Measurements from ENCODE around the gene MOB3C. TPM values are rescaled to one million over a fixed set of nuclear protein-coding genes. Genes with fewer than 3 reads are reported as not detected.

The MOB3C gene
- total RNA-seq, 1 donor from 2014 or later, result 33.9 TPM

- no peaks in the 10 kb centered on the region for H3K27me3 ChIP-seq
- no peaks in the 10 kb centered on the region for H3K4me1 ChIP-seq
- intact Hi-C loops (cut with DNase I), result no loop called here
- peaks cover 0 to 53% of the 10 kb centered on the region in 2 donors for H3K36me3 ChIP-seq
- no peaks in the 10 kb centered on the region for H3K9me3 ChIP-seq
- H3K27ac ChIP-seq, result no peak overlapping the region
- TF ChIP-seq CTCF (IDR thresholded peaks at IDR 0.05) (no peak), POLR2AphosphoS5 (IDR thresholded peaks at IDR 0.05; ENCODE audit: insufficient read depth in 1 of 2, low read depth in 1 of 2) (no peak), POLR2A (IDR thresholded peaks at IDR 0.05) (no peak)
- no peak overlapping the region for H3K4me3 ChIP-seq
- no peak for DNase-seq (ENCODE audit: extremely low spot score in 2 of 2)
Observed at GRCh38 chr1:46585312-46585938, 31.2 kb downstream of the MOB3C start.

GRCh38 chr1:46583494-46583893, 33.1 kb downstream of the MOB3C start:
- H3K27me3 ChIP-seq, result no peaks in the 10 kb centered on the region
- H3K4me3 ChIP-seq, result no peak overlapping the region
- peaks cover 0 to 54% of the 10 kb centered on the region in 2 donors for H3K36me3 ChIP-seq
- H3K27ac ChIP-seq, result no peak overlapping the region
- no peaks in the 10 kb centered on the region for H3K4me1 ChIP-seq
- H3K9me3 ChIP-seq, result no peaks in the 10 kb centered on the region
- TF ChIP-seq POLR2AphosphoS5 (IDR thresholded peaks at IDR 0.05; ENCODE audit: insufficient read depth in 1 of 2, low read depth in 1 of 2), result no peak
- no peak for TF ChIP-seq POLR2A (IDR thresholded peaks at IDR 0.05)
- TF ChIP-seq CTCF (IDR thresholded peaks at IDR 0.05), result no peak
- intact Hi-C loops (cut with DNase I), result no loop called here
- no peak for DNase-seq (ENCODE audit: extremely low spot score in 2 of 2)

- H3K4me3 ChIP-seq, result no peak overlapping the region
- TF ChIP-seq POLR2A (IDR thresholded peaks at IDR 0.05) (no peak), POLR2AphosphoS5 (IDR thresholded peaks at IDR 0.05; ENCODE audit: insufficient read depth in 1 of 2, low read depth in 1 of 2) (no peak), CTCF (IDR thresholded peaks at IDR 0.05) (no peak)
- no peak overlapping the region for H3K27ac ChIP-seq
- no peaks in the 10 kb centered on the region for H3K4me1 ChIP-seq
- intact Hi-C loops (cut with DNase I), result no loop called here
- peaks cover 0 to 54% of the 10 kb centered on the region in 2 donors for H3K36me3 ChIP-seq
- no peak for DNase-seq (ENCODE audit: extremely low spot score in 2 of 2)
- no peaks in the 10 kb centered on the region for H3K9me3 ChIP-seq
- H3K27me3 ChIP-seq, result no peaks in the 10 kb centered on the region
Observed at GRCh38 chr1:46582972-46583371, 33.6 kb downstream of the MOB3C start.

GRCh38 chr1:46581681-46582455, 34.7 kb downstream of the MOB3C start:
- DNase-seq (ENCODE audit: extremely low spot score in 2 of 2), result no peak
- Histone ChIP-seq H3K4me3 (no peak overlapping the region), H3K27ac (no peak overlapping the region), H3K9me3 (no peaks in the 10 kb centered on the region), H3K36me3 (peaks cover 0 to 54% of the 10 kb centered on the region in 2 donors), H3K27me3 (no peaks in the 10 kb centered on the region), H3K4me1 (no peaks in the 10 kb centered on the region)
- intact Hi-C loops (cut with DNase I), result no loop called here
- TF ChIP-seq CTCF (IDR thresholded peaks at IDR 0.05) (no peak), POLR2AphosphoS5 (IDR thresholded peaks at IDR 0.05; ENCODE audit: insufficient read depth in 1 of 2, low read depth in 1 of 2) (no peak), POLR2A (IDR thresholded peaks at IDR 0.05) (no peak)

Measured in vagina (tissue), 2 donors.